Measurements from ENCODE around the gene AREL1.

AREL1 gene

DNA sequence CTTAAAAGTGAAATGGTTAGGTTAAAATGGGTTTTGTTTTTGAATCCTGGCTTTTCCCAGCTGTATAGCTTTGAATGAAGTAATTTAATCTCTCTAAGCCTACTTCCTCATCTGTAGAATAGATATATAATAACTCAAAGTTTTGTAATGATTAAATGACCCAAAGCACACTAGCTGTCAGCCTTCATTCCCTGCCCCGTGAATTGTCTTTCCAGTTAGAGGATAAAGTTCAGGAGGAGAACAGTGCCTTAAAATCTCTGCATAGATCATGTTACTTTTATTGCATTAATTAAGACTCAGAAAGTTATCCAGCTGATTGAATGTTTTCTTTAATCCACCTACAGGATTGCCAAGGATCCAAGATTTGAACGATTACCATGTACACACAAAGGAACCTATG, 19.5 kb upstream of the AREL1 start:
- Histone ChIP-seq H3K27ac (ENCODE audit: low read depth, low read length) (no peak overlapping the region), H3K4me3 (ENCODE audit: low read length) (no peak overlapping the region), H3K36me3 (ENCODE audit: insufficient read depth, low read length) (peaks cover 53% of the 10 kb centered on the region), H3K27me3 (ENCODE audit: insufficient read depth, low read length) (no peaks in the 10 kb centered on the region), H3K4me1 (ENCODE audit: insufficient read depth, low read length) (no peaks in the 10 kb centered on the region), H3K9me3 (ENCODE audit: insufficient read depth, low read depth, low read length) (no peaks in the 10 kb centered on the region), H3K9ac (ENCODE audit: low read depth, low read length) (no peak overlapping the region)
- 100% methylated on average over 2 of the region's 2 CpGs for WGBS

DNA sequence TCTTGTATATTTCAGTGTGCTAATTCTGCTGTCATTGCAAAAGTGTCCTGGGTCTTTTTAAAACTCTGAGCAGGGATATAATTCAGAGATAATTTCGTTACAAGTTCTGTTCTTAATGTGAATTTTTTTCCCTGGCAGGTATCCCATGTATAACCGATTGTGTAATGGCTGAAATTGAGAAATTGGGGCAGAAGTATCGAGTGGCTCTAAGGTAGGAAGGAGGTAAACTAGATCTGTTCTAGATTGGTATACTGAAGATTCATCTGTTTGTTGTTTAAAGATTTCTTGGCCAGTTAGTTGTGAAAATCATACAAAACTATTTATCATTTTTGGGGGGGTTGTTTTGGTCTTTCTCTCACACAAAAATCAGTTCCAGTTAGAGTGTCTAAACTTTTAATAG, 10.3 kb upstream of the AREL1 start:
- no peaks in the 10 kb centered on the region for H3K9me3 ChIP-seq (ENCODE audit: insufficient read depth, low read depth, low read length)
- peaks cover 57% of the 10 kb centered on the region for H3K36me3 ChIP-seq (ENCODE audit: insufficient read depth, low read length)
- H3K27ac ChIP-seq (ENCODE audit: low read depth, low read length), result no peak overlapping the region
- no peaks in the 10 kb centered on the region for H3K27me3 ChIP-seq (ENCODE audit: insufficient read depth, low read length)
- H3K4me1 ChIP-seq (ENCODE audit: insufficient read depth, low read length), result no peaks in the 10 kb centered on the region
- H3K4me3 ChIP-seq (ENCODE audit: low read length), result no peak overlapping the region
- H3K9ac ChIP-seq (ENCODE audit: low read depth, low read length), result no peak overlapping the region
- 90% methylated on average over 3 of the region's 3 CpGs for WGBS

DNA sequence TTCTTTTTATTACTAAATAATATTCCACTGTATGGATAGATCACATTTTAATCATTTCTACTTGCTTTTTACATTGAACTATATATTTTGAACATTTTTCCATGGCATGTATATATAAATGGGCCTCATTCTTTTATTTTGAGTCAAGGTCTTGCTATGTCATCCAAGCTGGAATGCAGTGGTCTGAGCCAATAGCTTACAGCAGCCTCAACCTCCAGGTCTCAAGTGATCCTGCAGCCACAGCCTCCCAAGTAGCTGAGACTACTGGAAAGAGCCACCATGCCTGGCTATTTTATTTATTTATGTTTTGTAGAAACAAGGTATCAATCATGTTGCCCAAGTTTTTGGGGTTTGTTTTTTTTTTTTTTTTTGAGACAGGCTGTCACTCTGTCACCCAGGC, 7.6 kb upstream of the AREL1 start:
- Histone ChIP-seq H3K36me3 (ENCODE audit: insufficient read depth, low read length) (peaks cover 77% of the 10 kb centered on the region), H3K9me3 (ENCODE audit: insufficient read depth, low read depth, low read length) (no peaks in the 10 kb centered on the region), H3K4me3 (ENCODE audit: low read length) (no peak overlapping the region), H3K4me1 (ENCODE audit: insufficient read depth, low read length) (no peaks in the 10 kb centered on the region), H3K9ac (ENCODE audit: low read depth, low read length) (no peak overlapping the region), H3K27ac (ENCODE audit: low read depth, low read length) (no peak overlapping the region), H3K27me3 (ENCODE audit: insufficient read depth, low read length) (no peaks in the 10 kb centered on the region)

DNA sequence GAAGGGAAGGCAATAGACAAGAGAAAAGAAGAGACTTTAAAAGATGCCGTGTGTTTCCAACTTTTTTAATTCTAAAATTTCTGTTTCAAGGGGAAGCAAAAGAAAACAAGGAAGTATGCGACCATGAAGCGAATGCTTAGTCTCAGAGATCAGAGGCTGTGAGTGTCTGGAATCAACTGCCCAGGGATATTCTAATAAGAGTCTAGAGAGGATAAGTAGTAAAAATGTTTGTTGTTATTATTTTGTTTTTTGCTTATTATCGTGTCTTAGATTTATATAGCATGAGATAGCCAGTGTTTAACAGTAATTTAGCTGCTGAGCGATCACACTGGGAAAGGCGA, 485 bp upstream of the AREL1 start:
- peak overlapping the region; percentile 81 for H3K9ac ChIP-seq (ENCODE audit: low read depth, low read length)
- peaks cover 41% of the 10 kb centered on the region for H3K36me3 ChIP-seq (ENCODE audit: insufficient read depth, low read length)
- H3K4me1 ChIP-seq (ENCODE audit: insufficient read depth, low read length), result no peaks in the 10 kb centered on the region
- 33% methylated on average over 6 of the region's 6 CpGs for WGBS
- peak overlapping the region; percentile 75 for H3K4me3 ChIP-seq (ENCODE audit: low read length)
- H3K27me3 ChIP-seq (ENCODE audit: insufficient read depth, low read length), result no peaks in the 10 kb centered on the region
- H3K9me3 ChIP-seq (ENCODE audit: insufficient read depth, low read depth, low read length), result no peaks in the 10 kb centered on the region
- H3K27ac ChIP-seq (ENCODE audit: low read depth, low read length), result no peak overlapping the region

DNA sequence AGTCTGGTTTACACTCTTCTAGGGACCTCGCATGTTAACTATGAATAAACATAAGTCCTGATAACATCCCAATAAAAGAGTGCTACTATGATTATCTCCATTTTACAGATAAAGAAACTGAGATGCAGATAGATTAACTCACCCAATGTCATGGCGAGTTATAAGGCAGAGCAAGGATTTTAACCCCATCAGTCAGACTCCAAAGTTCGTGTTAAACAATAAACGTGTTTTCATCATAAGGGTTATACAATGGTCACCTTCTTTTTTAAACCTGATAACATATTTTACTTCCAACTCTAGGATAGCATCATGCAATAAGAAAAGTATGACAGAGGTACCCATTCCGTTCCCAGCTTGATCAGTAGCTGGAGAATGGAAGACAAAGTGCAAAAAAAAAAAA, 1.2 kb downstream of the AREL1 start:
- Histone ChIP-seq H3K9ac (ENCODE audit: low read depth, low read length) (no peak overlapping the region), H3K27ac (ENCODE audit: low read depth, low read length) (no peak overlapping the region), H3K27me3 (ENCODE audit: insufficient read depth, low read length) (no peaks in the 10 kb centered on the region), H3K9me3 (ENCODE audit: insufficient read depth, low read depth, low read length) (no peaks in the 10 kb centered on the region), H3K4me3 (ENCODE audit: low read length) (peak overlapping the region; percentile 75), H3K36me3 (ENCODE audit: insufficient read depth, low read length) (peaks cover 24% of the 10 kb centered on the region), H3K4me1 (ENCODE audit: insufficient read depth, low read length) (no peaks in the 10 kb centered on the region)
- WGBS, result 86% methylated on average over 5 of the region's 5 CpGs

DNA sequence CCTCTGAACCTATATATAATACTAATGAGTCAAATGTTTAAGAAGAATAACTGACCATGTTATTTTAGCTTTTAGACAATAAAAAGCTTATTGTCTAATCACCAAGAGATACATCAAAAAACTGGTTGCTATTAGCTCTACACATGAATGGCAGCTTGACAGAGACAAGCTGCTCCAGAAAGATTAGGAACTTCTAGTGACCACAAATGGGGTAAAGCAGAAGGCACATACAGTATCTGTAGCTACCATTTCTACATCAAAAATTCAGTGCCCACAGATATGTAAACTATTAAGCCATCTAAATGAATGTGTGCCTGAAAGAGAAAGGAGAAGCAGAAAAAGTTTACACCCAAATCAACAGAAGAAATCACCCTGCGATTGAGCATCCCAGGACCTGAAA, 2.4 kb downstream of the AREL1 start:
- WGBS, result 93% methylated on average over 1 of the region's 1 CpG
- H3K27me3 ChIP-seq (ENCODE audit: insufficient read depth, low read length), result no peaks in the 10 kb centered on the region
- H3K4me1 ChIP-seq (ENCODE audit: insufficient read depth, low read length), result no peaks in the 10 kb centered on the region
- peaks cover 12% of the 10 kb centered on the region for H3K36me3 ChIP-seq (ENCODE audit: insufficient read depth, low read length)
- no peak overlapping the region for H3K27ac ChIP-seq (ENCODE audit: low read depth, low read length)
- H3K4me3 ChIP-seq (ENCODE audit: low read length), result no peak overlapping the region
- no peak overlapping the region for H3K9ac ChIP-seq (ENCODE audit: low read depth, low read length)
- no peaks in the 10 kb centered on the region for H3K9me3 ChIP-seq (ENCODE audit: insufficient read depth, low read depth, low read length)

DNA sequence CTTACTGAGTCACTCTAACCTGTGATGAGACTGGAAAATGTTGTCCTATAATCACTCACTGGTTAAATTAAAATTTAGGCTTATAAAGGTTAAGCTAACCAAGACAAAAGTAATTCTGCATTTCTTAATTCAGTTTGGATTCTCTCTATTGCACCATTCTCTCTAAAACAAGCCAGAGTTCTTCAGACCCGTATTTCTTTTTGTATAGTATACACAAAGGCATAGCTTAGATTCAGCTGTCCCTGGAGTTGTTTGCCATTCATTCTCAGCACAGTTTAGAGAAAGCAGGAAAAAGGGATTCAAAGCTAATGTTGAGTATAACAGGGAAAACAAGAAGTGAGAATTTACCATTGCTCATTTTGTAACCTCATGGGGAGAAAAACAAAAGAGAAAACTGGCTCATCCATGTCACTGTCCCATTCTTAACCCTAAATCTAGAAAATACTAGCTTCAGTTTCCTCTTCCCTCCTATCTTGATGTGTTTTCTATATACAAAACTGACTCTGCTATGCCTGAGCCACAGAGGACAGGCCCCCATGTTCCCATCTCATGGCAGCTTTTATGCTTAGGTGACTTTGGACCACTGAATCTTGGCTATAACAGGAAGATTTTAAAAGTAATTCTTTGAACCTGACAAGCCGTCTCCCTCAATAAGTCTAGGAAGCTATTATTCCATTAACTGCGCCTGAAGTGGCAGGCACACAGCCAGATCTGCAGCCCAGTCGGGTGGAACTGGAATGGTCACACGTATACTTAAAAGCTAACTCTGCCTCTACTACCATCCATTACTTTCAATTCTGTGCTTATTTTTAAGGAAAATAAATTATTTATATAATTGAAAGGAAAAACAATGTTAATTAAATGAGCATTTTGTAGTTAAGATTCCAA, 7.0 kb downstream of the AREL1 start:
- no peaks in the 10 kb centered on the region for H3K4me1 ChIP-seq (ENCODE audit: insufficient read depth, low read length)
- H3K27ac ChIP-seq (ENCODE audit: low read depth, low read length), result no peak overlapping the region
- H3K9me3 ChIP-seq (ENCODE audit: insufficient read depth, low read depth, low read length), result peaks cover 16% of the 10 kb centered on the region
- no peaks in the 10 kb centered on the region for H3K27me3 ChIP-seq (ENCODE audit: insufficient read depth, low read length)
- H3K9ac ChIP-seq (ENCODE audit: low read depth, low read length), result no peak overlapping the region
- peaks cover 5% of the 10 kb centered on the region for H3K36me3 ChIP-seq (ENCODE audit: insufficient read depth, low read length)
- H3K4me3 ChIP-seq (ENCODE audit: low read length), result no peak overlapping the region
- 95% methylated on average over 5 of the region's 5 CpGs for WGBS

DNA sequence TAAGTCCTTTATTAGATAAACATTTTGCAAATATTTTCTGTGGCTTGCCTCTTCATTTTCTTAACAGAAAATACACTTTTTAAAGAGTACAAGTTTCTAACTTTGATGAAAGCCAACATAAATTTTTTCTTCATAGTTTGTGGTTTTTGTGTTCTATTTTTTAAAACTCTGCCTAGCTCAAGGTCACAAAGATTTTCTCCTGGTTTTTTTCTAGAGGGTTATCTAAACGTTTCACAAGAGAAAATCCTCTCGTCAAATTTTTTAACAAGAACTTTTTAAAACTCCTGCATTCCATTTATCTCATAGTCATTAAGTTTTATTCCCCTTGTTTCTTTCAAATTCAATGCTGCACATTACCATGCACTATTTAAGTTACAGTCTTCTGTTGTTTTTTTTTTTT, 8.2 kb downstream of the AREL1 start:
- Histone ChIP-seq H3K27me3 (ENCODE audit: insufficient read depth, low read length) (no peaks in the 10 kb centered on the region), H3K4me3 (ENCODE audit: low read length) (no peak overlapping the region), H3K9ac (ENCODE audit: low read depth, low read length) (no peak overlapping the region), H3K4me1 (ENCODE audit: insufficient read depth, low read length) (no peaks in the 10 kb centered on the region), H3K27ac (ENCODE audit: low read depth, low read length) (no peak overlapping the region), H3K36me3 (ENCODE audit: insufficient read depth, low read length) (peaks cover 5% of the 10 kb centered on the region), H3K9me3 (ENCODE audit: insufficient read depth, low read depth, low read length) (peaks cover 16% of the 10 kb centered on the region)
- WGBS, result 92% methylated on average over 2 of the region's 2 CpGs

DNA sequence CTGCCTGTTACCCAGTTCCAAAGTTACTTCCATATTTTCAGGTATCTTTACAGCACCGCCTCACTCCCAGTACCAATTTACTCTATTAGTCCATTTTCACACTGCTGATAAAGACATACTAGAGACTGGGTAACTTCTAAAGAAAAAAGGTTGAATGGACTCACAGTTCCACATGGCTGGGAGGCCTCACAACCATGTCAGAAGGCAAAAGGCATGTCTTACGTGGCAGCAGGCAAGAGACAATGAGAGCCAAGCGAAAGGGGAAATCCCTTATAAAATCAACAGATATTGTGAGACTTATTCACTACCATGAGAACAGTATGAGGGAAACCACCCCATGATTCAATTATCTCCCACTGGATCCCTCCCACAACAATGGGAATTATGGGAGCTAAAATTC, 9.8 kb downstream of the AREL1 start:
- H3K4me1 ChIP-seq (ENCODE audit: insufficient read depth, low read length), result no peaks in the 10 kb centered on the region
- no peak overlapping the region for H3K4me3 ChIP-seq (ENCODE audit: low read length)
- H3K9me3 ChIP-seq (ENCODE audit: insufficient read depth, low read depth, low read length), result peaks cover 16% of the 10 kb centered on the region
- no peak overlapping the region for H3K27ac ChIP-seq (ENCODE audit: low read depth, low read length)
- H3K9ac ChIP-seq (ENCODE audit: low read depth, low read length), result no peak overlapping the region
- no peaks in the 10 kb centered on the region for H3K27me3 ChIP-seq (ENCODE audit: insufficient read depth, low read length)
- peaks cover 5% of the 10 kb centered on the region for H3K36me3 ChIP-seq (ENCODE audit: insufficient read depth, low read length)
- 99% methylated on average over 3 of the region's 3 CpGs for WGBS

DNA sequence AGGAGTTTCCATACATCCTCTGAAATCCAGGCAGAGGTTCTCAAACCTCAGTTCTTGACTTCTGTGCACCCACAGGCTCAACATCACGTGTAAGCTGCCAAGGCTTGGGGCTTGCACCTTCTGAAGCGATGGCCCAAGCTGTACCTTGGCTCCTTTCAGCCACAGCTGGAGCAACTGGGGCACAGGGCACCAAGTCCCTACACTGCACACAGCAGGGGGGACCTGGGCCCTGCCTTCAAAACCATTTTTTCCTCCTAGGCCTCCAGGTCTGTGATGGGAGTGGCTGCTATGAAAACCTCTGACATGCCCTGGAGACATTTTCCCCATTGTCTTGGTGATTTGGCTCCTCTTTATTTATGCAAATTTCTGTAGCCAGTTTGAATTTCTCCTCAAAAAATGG, 10.6 kb downstream of the AREL1 start:
- no peak overlapping the region for H3K4me3 ChIP-seq (ENCODE audit: low read length)
- no peak overlapping the region for H3K27ac ChIP-seq (ENCODE audit: low read depth, low read length)
- H3K9ac ChIP-seq (ENCODE audit: low read depth, low read length), result no peak overlapping the region
- H3K4me1 ChIP-seq (ENCODE audit: insufficient read depth, low read length), result no peaks in the 10 kb centered on the region
- 91% methylated on average over 2 of the region's 2 CpGs for WGBS
- peaks cover 9% of the 10 kb centered on the region for H3K36me3 ChIP-seq (ENCODE audit: insufficient read depth, low read length)
- H3K27me3 ChIP-seq (ENCODE audit: insufficient read depth, low read length), result no peaks in the 10 kb centered on the region
- peaks cover 16% of the 10 kb centered on the region for H3K9me3 ChIP-seq (ENCODE audit: insufficient read depth, low read depth, low read length)

DNA sequence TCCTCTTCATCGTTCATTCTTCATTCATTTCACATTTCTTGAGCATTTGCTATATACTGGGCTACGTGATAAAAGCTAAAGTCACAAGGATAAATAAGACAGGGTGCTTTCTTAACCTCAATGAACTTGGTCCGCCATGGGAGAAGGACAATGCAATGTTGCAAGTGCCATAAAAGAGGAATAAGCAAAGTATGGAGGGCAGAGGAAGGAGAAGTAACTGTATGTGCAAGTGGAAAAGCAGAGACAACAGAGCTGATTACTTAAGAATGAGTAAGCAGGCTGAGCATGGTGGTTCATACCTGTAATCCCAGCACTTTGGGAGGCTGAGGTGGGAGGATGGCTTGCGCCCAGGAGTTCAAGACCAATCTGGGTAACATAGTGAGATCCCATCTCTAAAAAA, 14.4 kb downstream of the AREL1 start:
- Histone ChIP-seq H3K9ac (ENCODE audit: low read depth, low read length) (no peak overlapping the region), H3K4me3 (ENCODE audit: low read length) (no peak overlapping the region), H3K9me3 (ENCODE audit: insufficient read depth, low read depth, low read length) (peaks cover 12% of the 10 kb centered on the region), H3K4me1 (ENCODE audit: insufficient read depth, low read length) (no peaks in the 10 kb centered on the region), H3K27me3 (ENCODE audit: insufficient read depth, low read length) (no peaks in the 10 kb centered on the region), H3K36me3 (ENCODE audit: insufficient read depth, low read length) (peaks cover 9% of the 10 kb centered on the region), H3K27ac (ENCODE audit: low read depth, low read length) (no peak overlapping the region)
- WGBS, result 89% methylated on average over 4 of the region's 4 CpGs

DNA sequence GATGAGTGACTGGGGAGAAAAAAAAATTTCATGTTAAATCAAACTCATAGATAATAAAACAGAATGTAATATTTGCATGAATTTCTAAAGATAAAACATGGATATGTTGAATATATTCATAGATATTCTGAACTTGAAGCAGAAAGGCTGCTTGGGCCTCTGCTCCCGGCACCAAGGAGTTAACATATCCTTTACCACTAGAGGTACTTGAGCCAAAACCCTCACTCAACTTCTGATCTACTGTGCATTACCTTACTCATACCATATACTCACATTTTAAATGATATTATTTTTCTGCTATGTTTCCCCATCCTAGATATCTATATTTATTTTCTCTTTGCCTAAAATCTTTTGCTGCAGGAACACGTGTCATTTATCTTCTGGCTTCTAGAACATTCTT, 14.9 kb downstream of the AREL1 start:
- Histone ChIP-seq H3K36me3 (ENCODE audit: insufficient read depth, low read length) (0 out of 2 replicates have a peak, but pooled peaks cover 8% of the 10 kb centered on the region), H3K4me3 (ENCODE audit: low read length) (no peak overlapping the region), H3K9me3 (ENCODE audit: insufficient read depth, low read depth, low read length) (0 out of 2 replicates have a peak, but pooled peaks cover 8% of the 10 kb centered on the region), H3K27me3 (ENCODE audit: insufficient read depth, low read length) (no peaks in the 10 kb centered on the region), H3K9ac (ENCODE audit: low read depth, low read length) (no peak overlapping the region), H3K4me1 (ENCODE audit: insufficient read depth, low read length) (no peaks in the 10 kb centered on the region), H3K27ac (ENCODE audit: low read depth, low read length) (no peak overlapping the region)
- WGBS, result 92% methylated on average over 2 of the region's 2 CpGs

Measured in HUES64 (cell line).